Activated CD8-positive, alpha-beta memory T cell treated with anti-CD3 and anti-CD28 coated beads, Interleukin-2, amount 50 U/mL, for 48 hours (primary cell): Measurements from ENCODE around the gene LAMTOR3.

Experiments
- DNase-seq: peaks from one replicate; pipeline ENCODE4 v3.0.0-alpha.2; 2020

Gene LAMTOR3, protein sequence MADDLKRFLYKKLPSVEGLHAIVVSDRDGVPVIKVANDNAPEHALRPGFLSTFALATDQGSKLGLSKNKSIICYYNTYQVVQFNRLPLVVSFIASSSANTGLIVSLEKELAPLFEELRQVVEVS

GRCh38 chr4:99894161-99894997, at the start of gene LAMTOR3:
TSS of gene LAMTOR3 (minus strand) at chr4:99894427. CDS start at chr4:99893963, 464 bp downstream.
- peak; percentile 90 for DNase-seq

DNA sequence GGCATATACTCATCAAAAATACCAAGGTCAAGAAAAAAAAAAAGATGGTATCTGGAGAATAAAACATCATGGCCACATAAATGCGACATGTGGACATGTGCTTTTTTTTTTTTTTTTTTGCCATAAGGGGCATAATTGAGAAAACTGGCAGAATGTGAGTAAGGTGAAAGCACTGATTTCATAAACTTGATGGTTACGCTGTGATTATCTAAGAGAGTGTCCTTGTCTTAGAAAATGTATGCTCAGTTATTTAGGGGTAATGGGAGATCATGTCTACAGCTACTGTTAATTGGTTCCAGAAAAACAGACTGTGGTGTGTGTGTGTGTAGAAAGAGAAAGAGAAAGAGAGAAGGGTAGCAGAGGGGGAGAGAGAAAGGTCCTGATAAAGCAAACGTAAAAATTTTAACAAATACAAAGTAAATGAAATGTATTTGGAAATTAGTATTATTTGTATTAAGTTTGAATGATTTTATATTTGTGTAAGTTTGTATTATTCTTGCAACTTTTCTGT, 44.1 kb upstream of the LAMTOR3 start:
- DNase-seq, result no peak

DNA sequence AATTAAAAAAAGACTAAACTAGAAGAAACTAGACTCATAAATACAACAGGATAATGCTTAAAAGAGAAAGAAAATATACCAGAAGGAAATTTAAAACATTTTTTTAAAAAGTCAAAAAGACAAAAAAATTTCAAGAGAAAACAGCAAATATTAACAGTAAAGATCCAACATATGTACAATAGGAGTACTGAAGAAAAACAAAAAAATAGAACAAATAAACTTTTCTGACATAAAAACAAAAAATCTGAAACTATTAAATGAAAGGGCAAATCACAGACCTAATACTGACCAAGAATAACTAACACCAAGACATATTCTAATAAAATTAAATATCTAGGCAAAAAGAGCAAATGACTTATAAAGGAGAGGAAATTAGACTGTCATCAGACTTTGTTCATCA, 40.7 kb upstream of the LAMTOR3 start:
- DNase-seq, result no peak

DNA sequence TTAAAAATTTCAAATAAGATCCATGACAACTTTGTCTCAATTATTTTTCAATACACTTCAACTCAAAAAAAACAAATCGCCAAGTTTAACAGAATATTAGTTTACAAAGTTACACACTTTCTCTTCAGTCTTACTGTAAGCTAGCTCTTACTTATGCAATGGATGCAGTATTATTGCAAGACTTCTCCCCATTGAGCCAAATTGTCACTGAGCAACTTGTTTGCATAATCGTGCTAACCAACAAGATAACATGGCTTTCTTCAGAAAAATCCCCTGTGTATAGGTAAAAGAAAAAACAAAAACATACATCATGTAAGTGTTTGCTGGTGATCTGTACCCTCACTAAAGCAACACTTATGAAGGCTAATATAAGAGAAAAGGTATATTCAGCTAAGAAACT, 33.3 kb upstream of the LAMTOR3 start:
- DNase-seq, result no peak

- DNase-seq, result no peak
These were observed 26.9 kb upstream of the LAMTOR3 start for GRCh38 chr4:99921174-99921573.

GRCh38 chr4:99918656-99919055, 24.4 kb upstream of the LAMTOR3 start:
- DNase-seq, result no peak

DNA sequence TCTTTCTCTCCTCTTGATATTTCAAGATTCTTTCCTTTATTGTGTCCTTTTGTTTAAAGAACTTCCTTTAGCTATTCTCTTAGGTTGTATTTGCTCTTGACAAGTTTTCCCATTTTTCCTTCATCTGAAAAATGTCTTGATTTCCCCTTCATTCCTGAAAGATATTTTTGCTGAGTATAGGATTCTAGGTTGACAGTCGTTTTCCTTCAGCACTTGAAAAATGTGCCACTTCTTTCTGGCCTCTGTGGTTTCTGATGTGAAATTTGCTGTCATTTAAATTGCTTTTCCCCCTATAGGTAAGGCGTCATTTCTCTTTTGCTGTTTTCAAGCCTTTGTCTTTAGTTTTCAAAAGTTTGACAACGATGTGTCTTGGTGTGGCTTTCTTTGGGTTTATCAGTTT, 23.3 kb upstream of the LAMTOR3 start:
- no peak for DNase-seq

- no peak for DNase-seq
These were observed 21.2 kb upstream of the LAMTOR3 start for GRCh38 chr4:99915449-99915848.

GRCh38 chr4:99894998-99895397, 771 bp upstream of the LAMTOR3 start:
- DNase-seq, result no peak

GRCh38 chr4:99893839-99894160, 427 bp downstream of the LAMTOR3 start:
- DNase-seq, result no peak

- no peak for DNase-seq
These were observed 1.2 kb downstream of the LAMTOR3 start for GRCh38 chr4:99893029-99893428.

DNA sequence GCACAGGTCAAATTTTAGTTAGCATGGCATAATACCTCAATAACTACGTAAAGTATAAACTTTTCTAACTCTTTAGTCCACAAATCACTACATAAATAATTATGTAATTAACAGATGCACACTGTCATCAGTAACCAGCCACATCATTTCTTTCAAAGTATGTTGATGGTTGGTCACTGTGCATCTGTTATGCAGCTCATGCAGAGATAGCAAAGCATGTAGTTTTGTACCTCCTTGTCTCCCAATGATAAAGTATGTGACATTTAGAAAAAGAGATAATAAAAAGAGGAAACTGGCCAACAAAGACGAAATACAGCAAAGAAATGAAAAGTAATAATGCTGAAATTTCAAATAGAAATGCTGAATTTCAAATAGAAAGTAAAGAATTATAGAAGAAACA, 2.9 kb downstream of the LAMTOR3 start:
- DNase-seq, result no peak

GRCh38 chr4:99887837-99888236, 6.4 kb downstream of the LAMTOR3 start:
- no peak for DNase-seq

DNA sequence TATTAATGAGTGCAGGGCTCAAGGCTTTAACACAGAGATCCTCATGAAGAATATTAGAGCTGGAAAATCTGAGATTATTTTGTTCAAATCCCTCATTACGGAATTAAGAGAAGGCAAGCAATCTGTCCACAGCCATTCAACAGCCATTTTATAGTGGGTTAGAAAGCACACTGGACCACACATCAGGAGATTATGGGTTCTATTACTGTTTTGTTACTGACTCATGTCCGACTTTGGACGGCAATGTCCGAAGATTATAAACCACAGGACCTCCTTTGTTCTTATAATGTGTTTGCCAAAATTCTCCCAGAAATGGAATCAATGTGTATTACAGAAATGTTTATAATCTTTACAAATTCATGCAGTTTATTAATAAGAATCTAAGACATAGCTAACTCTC, 8.1 kb downstream of the LAMTOR3 start:
- DNase-seq, result no peak

GRCh38 chr4:99885687-99886086, 8.5 kb downstream of the LAMTOR3 start:
- no peak for DNase-seq

GRCh38 chr4:99885063-99885664, 9.1 kb downstream of the LAMTOR3 start:
- DNase-seq, result no peak

DNA sequence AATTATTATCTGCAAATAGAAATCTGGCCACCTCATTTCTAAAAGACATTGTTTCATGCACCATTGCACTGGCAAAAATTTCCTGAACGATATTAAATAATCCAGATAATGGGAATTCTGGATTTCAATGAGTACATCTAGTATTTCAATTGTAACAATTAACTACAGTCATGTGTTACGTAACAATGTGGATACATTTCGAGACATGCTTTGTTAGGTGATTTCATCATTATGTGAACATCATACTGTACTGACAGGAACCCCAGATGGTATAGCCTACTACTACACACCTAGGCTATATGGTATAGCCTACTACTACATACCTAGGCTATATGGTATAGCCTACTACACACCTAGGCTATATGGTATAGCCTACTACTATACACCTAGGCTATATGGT, 14.8 kb downstream of the LAMTOR3 start:
- DNase-seq, result no peak

DNA sequence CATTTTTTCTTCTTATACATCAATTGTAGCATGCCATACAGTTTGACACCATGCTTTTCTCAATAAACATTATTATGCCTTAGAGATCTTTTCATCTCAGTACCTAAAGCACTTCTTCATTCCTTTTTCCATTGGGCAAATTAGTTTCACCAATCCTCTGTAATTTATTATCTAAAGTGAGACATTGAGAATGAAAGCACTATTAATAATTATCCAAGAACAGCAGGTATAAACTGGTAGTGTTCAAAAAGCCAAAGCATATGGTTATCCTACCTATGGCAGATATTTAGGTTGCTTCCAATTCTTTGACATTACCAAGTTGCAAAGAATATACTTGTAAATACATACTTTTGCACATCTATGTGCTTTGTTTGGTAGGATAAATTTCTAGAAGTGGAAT, 15.6 kb downstream of the LAMTOR3 start:
- no peak for DNase-seq

- DNase-seq, result no peak
These were observed 17.3 kb downstream of the LAMTOR3 start for GRCh38 chr4:99876946-99877345.

DNA sequence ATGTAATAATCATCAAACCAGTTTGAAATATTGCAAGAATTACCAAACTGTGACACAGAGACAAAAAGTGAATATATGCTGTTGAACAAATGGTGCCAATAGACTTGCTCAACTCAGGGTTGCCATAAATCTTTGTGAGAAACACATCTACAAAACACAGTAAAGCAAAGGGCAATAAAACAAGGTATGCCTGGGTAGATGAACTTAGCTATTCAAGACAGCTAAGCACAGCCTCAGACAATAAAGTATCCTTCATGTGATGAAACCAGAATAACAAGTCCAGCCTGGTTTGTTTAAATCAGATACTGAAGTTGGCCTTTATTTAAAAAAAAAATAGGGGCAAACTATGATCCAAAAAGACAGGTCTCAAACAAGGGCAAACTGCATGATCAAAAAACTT, 19.2 kb downstream of the LAMTOR3 start:
- DNase-seq, result no peak

DNA sequence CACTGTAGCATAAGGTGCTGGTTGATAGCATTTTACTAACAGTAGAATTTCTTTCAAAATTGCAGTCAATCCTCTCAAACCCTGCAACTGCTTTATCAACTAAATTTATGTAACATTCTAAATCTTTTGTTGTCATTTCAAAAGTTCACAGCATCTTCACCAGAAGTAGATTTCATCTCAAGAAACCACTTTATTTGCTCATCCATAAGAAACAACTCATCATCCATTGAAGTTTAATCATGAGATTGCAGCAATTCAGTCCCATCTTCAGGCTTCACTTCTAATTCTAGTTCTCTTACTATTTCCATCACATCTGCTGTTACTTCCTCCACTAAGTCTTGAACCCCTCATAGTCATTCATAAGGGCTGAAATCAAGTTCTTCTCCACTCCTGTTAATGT, 21.7 kb downstream of the LAMTOR3 start:
- DNase-seq, result no peak

- DNase-seq, result no peak
These were observed 26.1 kb downstream of the LAMTOR3 start for GRCh38 chr4:99868126-99868596.

- no peak for DNase-seq
These were observed 30.4 kb downstream of the LAMTOR3 start for GRCh38 chr4:99863804-99864203.
